VCaP (cell line): ENCODE measurements around the gene TEK.

ENCODE experiments used
- H3K27ac ChIP-seq: fragments of 450-650 bp; 2 replicates; pipeline ENCODE4 v1.5.1; 2017
- TF ChIP-seq, protein P1 (sequence below): fragments of 450-650 bp; conservative IDR thresholded peaks from 2 replicates; pipeline ENCODE4 v1.5.1; 2017; ENCODE audit warnings: mild to moderate bottlenecking, moderate library complexity

TEK gene

DNA sequence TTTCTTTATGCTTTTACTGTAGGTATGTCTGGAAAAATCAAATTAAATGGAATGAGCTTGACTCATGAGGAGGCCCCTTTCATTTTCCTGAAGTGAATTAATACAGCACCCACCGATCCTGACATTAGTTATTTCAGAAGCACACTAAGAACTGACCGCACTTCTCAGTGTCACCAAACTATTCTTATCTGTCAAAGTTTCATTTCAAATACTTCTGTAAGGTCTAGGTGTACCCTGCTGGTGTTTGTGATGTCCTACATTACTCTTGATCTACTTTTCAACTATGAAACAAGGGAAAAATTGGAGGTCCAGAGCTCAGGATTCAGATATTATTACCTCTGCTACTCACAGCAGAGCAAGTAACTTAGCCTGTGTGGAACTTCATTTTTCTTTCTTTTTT, 1.8 kb upstream of the TEK start:
- TF ChIP-seq, protein P1, sequence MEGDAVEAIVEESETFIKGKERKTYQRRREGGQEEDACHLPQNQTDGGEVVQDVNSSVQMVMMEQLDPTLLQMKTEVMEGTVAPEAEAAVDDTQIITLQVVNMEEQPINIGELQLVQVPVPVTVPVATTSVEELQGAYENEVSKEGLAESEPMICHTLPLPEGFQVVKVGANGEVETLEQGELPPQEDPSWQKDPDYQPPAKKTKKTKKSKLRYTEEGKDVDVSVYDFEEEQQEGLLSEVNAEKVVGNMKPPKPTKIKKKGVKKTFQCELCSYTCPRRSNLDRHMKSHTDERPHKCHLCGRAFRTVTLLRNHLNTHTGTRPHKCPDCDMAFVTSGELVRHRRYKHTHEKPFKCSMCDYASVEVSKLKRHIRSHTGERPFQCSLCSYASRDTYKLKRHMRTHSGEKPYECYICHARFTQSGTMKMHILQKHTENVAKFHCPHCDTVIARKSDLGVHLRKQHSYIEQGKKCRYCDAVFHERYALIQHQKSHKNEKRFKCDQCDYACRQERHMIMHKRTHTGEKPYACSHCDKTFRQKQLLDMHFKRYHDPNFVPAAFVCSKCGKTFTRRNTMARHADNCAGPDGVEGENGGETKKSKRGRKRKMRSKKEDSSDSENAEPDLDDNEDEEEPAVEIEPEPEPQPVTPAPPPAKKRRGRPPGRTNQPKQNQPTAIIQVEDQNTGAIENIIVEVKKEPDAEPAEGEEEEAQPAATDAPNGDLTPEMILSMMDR = no peak
- H3K27ac ChIP-seq = no peak overlapping the region

DNA sequence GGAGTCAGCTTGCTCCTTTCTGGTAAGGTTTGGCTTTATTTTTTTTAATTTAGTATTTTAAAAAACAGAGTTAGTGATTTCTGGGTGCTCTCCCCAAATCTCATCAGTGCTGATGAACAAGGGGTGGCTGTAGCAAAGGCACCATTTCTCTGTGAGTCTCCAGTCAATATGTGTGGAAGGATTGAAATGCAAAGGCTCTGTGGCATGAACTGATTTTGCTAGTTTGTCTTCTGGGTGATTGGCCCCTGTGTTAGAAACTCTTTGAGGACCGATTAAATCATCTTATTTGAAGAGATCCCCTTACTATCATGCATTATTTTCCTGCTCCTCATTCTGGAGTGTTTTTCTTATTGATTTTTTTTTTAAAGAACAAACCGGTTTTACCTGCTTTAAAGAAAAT, 596 bp downstream of the TEK start:
- TF ChIP-seq, protein P1 = no peak
- H3K27ac ChIP-seq = no peak overlapping the region

DNA sequence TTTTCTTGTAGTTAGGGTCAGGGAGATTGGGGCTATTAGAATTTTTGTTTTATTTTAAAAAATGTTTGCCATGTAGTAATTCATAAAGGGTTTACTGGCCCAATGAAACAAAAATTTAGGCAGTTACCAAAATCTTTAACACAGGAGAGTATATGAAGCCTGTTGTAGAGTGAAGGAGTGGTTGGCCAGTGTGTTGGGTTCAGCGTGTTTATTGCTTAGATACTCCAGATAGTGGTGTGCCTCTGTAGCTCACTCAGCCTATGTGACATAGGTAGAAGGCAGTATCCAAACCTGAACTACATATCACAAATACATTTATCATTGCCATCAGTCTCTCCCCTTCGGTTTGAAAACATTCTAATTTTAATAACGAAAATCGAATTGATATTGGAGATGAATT, 1.2 kb downstream of the TEK start:
- no peak overlapping the region for H3K27ac ChIP-seq
- TF ChIP-seq, protein P1 = no peak

DNA sequence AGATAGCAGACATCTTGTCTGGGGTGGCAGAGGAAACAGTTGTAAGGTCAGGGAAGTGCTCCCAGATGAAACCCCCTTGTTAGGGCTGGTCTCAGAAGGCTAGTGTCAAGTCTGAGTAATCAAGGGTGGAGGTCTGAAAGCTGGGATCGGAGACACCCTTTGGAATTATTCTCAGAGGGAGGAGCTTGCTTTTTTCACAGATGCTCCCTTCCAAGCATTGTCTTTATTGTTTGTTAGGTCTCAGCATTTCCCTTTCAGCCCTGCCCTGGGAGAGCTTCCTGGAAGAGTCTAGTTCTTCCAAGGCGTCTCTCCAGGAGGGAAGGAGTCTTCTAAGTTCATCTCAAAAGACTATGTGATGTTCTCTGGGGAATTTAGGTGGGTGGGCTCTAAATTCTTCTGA, 3.2 kb downstream of the TEK start:
- H3K27ac ChIP-seq = no peak overlapping the region
- TF ChIP-seq, protein P1 = no peak

DNA sequence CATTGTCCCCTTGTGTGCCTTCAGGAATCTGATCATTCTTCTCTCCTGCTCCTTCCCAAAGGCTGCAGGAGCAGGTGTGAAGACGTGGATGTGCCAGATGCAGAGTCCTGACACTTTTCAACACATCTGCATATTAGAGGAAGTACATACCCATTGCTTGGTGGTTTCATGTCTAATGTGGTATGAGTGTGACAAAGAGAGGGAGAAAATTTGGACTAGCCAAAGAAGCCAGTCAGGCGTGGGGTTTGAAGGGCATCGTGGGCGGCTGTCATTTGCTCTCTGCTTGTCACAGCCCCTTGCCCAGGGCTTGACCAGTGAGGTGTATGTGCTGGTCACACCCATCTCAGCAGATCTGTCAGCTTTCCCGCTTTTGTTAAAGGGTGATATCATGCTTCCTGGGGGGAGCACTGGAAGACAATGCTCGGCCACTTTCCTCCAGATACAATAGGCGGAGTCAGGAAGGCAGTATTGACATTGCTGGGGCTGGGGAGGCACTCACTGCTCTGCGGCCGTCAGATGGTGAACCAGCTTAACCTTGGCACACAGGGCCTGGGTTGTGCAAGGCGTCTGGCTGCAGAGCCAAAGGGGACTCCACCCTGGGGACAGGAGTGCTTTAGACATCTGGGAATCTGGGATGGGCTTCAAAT, 8.6 kb downstream of the TEK start:
- TF ChIP-seq, protein P1 = no peak
- no peak overlapping the region for H3K27ac ChIP-seq

DNA sequence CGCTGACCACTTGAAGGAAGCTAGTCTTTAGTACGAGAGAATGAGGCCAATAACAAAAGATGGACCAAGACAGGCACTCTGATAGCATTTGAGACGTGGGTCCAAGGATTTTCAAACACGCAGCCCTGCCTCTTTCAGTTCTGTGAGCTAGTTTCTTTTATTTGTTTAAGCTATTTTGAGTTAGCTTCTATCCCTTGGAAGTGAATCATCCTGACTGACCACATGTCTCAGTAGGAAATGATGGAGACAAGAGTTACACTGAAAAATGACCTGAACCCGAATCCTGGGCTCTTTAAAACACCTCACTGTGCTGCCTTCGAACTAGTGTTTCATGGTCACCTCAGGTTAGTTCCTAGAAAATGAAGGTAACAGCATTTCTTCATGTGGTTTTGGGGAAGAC, 9.9 kb downstream of the TEK start:
- TF ChIP-seq, protein P1 = no peak
- H3K27ac ChIP-seq = no peak overlapping the region

DNA sequence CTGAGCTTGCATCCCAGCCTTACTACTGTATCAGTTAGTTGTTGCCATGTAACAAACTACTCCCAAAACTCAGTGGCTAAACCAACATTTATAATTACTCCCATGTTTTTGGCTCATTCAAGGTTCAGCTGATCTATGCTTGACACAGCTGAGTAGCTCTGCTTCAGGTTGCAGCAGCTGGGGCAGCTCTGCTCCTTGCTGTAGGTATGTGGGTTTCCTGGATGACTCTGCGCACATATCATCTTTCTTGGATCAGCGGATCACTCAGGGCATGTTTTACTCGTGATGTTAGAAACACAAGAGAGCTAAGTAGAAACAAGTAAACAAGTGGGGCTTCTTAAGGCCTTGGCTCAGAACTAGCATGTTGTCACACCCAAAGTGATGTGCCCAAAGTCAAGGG, 15.1 kb downstream of the TEK start:
- no peak overlapping the region for H3K27ac ChIP-seq
- TF ChIP-seq, protein P1 = no peak
